GM20431 (cell line): ENCODE measurements around the gene MYO1E.
"Not testable (repeated sequence)": the region's sequence is repeated elsewhere in the genome, so short reads cannot be mapped to it uniquely, and the experiment has no call there.

Source experiments
- in situ Hi-C: fragments of 300-500 bp; cut with MseI, MboI; formaldehyde crosslinking; loops from one replicate; pipeline ENCODE4 v1.15.0; 2020; ENCODE audit warnings: low sequenced_read_pairs; ENCODE audit not compliant: unreplicated experiment

Gene MYO1E

GRCh38 chr15:59372352-59373211 lies at the start of gene MYO1E:
Gene MYO1E, minus strand, starts transcription at chr15:59372871. Its CDS starts 371 bp downstream, at chr15:59372500.
- in situ Hi-C loops, result no loop called here

- in situ Hi-C loops, result no loop called here
These were observed 48.4 kb upstream of the MYO1E start for GRCh38 chr15:59420986-59421618.

GRCh38 chr15:59420108-59420507 lies 47.4 kb upstream of the MYO1E start:
- in situ Hi-C loops, result no loop called here

GRCh38 chr15:59419170-59419569 lies 46.5 kb upstream of the MYO1E start:
- in situ Hi-C loops, result no loop called here

GRCh38 chr15:59416816-59417215 lies 44.1 kb upstream of the MYO1E start:
- in situ Hi-C loops, result no loop called here

- in situ Hi-C loops, result no loop called here
These were observed 40.9 kb upstream of the MYO1E start for GRCh38 chr15:59413577-59413976.

GRCh38 chr15:59410391-59410896 lies 37.8 kb upstream of the MYO1E start:
- in situ Hi-C loops, result no loop called here

- in situ Hi-C loops, result no loop called here
These were observed 35.3 kb upstream of the MYO1E start for GRCh38 chr15:59407946-59408345.

- in situ Hi-C loops, result no loop called here
These were observed 33.8 kb upstream of the MYO1E start for GRCh38 chr15:59406446-59406845.

GRCh38 chr15:59405079-59405478 lies 32.4 kb upstream of the MYO1E start:
- in situ Hi-C loops, result no loop called here

- in situ Hi-C loops, result no loop called here
These were observed 29.3 kb upstream of the MYO1E start for GRCh38 chr15:59401824-59402569.

GRCh38 chr15:59401051-59401823 lies 28.6 kb upstream of the MYO1E start:
- in situ Hi-C loops, result not testable (repeated sequence)

GRCh38 chr15:59400103-59400813 lies 27.6 kb upstream of the MYO1E start:
- in situ Hi-C loops, result no loop called here

- in situ Hi-C loops, result no loop called here
These were observed 26.9 kb upstream of the MYO1E start for GRCh38 chr15:59399465-59400102.

- in situ Hi-C loops, result no loop called here
These were observed 25.5 kb upstream of the MYO1E start for GRCh38 chr15:59398220-59398619.

- in situ Hi-C loops, result no loop called here
These were observed 24.0 kb upstream of the MYO1E start for GRCh38 chr15:59396679-59397078.

GRCh38 chr15:59396211-59396610 lies 23.5 kb upstream of the MYO1E start:
- in situ Hi-C loops, result no loop called here

GRCh38 chr15:59394166-59394661 lies 21.5 kb upstream of the MYO1E start:
- in situ Hi-C loops, result no loop called here

- in situ Hi-C loops, result no loop called here
These were observed 19.6 kb upstream of the MYO1E start for GRCh38 chr15:59392299-59392698.
